ENCODE results near the gene DOHH. TPM values are rescaled to one million over a fixed set of nuclear protein-coding genes. Genes with fewer than 3 reads are reported as not detected.

DOHH gene
- polyA plus RNA-seq, 2 of the 4 experiments (the other 2 are of a cell fraction), result 4.6 to 13.3 TPM

DNA sequence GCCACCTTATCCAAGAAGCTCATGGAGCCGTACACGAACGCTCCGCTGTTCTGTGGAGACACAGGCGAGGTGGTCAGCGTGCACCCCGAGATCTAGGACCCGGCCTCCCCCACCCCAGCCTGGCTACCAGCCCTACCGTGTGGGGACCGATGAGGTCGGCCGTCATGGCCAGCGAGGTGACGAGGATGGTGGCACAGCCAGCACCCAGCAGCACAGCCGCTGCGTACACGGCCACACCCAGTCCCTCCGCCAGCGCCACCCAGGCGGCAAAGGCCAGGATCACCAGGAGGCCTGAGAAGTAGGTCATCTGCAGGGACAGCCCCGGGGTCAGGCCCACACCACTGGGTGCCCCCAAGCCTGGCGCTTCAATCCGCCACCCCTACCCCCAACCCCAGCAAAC lies 45.6 kb upstream of the DOHH start:
- no peak for FAIRE-seq
- no peaks in the 10 kb centered on the region for H3K4me1 ChIP-seq
- CTCF ChIA-PET, result interaction anchor here (0.8 to 6.6 kb wide), 19 partner anchors 10 to 241 kb away, joined by 3 to 100 read pairs (median 6); partner anchors contain the start of genes GIPC3, HMG20B and MFSD12
- H3K4me2 ChIP-seq, result no peak overlapping the region
- no peak for DNase-seq (ENCODE audit: low read depth in 1 of 2, low spot score in 1 of 2)
- no peak for ATAC-seq
- POLR2A ChIA-PET, result interaction anchor here (1.2 kb wide), 1 partner anchor 28 kb away, joined by 4 read pairs; no protein-coding TSS in a partner anchor
- H3K4me3 ChIP-seq, result no peak overlapping the region
- no peak overlapping the region for H3K27ac ChIP-seq
- H3K9me3 ChIP-seq, result no peaks in the 10 kb centered on the region
- TF ChIP-seq, protein P1, sequence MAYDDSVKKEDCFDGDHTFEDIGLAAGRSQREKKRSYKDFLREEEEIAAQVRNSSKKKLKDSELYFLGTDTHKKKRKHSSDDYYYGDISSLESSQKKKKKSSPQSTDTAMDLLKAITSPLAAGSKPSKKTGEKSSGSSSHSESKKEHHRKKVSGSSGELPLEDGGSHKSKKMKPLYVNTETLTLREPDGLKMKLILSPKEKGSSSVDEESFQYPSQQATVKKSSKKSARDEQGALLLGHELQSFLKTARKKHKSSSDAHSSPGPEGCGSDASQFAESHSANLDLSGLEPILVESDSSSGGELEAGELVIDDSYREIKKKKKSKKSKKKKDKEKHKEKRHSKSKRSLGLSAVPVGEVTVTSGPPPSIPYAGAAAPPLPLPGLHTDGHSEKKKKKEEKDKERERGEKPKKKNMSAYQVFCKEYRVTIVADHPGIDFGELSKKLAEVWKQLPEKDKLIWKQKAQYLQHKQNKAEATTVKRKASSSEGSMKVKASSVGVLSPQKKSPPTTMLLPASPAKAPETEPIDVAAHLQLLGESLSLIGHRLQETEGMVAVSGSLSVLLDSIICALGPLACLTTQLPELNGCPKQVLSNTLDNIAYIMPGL (CRISPR knock-in tag; IDR thresholded peaks at IDR 0.05; ENCODE audit: borderline replicate concordance), result no peak
- TF ChIP-seq RAD21 (conservative IDR thresholded peaks at IDR 0.05 in 1 of 2, IDR thresholded peaks at IDR 0.05 in 1 of 2) (no peak), JUN (IDR thresholded peaks at IDR 0.05) (no peak), FOSB (CRISPR knock-in tag; IDR thresholded peaks at IDR 0.05) (no peak), RARB (CRISPR knock-in tag; IDR thresholded peaks at IDR 0.05) (no peak), FOXS1 (CRISPR knock-in tag; IDR thresholded peaks at IDR 0.05) (no peak), PHF8 (IDR thresholded peaks at IDR 0.05; ENCODE audit: borderline replicate concordance, low read depth) (no peak), ESRRA (IDR thresholded peaks at IDR 0.05; ENCODE audit: borderline replicate concordance, low read length) (no peak), RNF2 (IDR thresholded peaks at IDR 0.05; ENCODE audit: borderline replicate concordance, low read depth) (no peak), SREBF2 (IDR thresholded peaks at IDR 0.05) (no peak), POLR2A (IDR thresholded peaks at IDR 0.05; ENCODE audit: low read length) (no peak), EHF (CRISPR knock-in tag; IDR thresholded peaks at IDR 0.05) (no peak), TFCP2L1 (CRISPR knock-in tag; IDR thresholded peaks at IDR 0.05) (no peak)
- TF ChIP-seq, protein P2, sequence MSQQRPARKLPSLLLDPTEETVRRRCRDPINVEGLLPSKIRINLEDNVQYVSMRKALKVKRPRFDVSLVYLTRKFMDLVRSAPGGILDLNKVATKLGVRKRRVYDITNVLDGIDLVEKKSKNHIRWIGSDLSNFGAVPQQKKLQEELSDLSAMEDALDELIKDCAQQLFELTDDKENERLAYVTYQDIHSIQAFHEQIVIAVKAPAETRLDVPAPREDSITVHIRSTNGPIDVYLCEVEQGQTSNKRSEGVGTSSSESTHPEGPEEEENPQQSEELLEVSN (IDR thresholded peaks at IDR 0.05; ENCODE audit: borderline replicate concordance, low read depth), result no peak
- TF ChIP-seq, protein P3, sequence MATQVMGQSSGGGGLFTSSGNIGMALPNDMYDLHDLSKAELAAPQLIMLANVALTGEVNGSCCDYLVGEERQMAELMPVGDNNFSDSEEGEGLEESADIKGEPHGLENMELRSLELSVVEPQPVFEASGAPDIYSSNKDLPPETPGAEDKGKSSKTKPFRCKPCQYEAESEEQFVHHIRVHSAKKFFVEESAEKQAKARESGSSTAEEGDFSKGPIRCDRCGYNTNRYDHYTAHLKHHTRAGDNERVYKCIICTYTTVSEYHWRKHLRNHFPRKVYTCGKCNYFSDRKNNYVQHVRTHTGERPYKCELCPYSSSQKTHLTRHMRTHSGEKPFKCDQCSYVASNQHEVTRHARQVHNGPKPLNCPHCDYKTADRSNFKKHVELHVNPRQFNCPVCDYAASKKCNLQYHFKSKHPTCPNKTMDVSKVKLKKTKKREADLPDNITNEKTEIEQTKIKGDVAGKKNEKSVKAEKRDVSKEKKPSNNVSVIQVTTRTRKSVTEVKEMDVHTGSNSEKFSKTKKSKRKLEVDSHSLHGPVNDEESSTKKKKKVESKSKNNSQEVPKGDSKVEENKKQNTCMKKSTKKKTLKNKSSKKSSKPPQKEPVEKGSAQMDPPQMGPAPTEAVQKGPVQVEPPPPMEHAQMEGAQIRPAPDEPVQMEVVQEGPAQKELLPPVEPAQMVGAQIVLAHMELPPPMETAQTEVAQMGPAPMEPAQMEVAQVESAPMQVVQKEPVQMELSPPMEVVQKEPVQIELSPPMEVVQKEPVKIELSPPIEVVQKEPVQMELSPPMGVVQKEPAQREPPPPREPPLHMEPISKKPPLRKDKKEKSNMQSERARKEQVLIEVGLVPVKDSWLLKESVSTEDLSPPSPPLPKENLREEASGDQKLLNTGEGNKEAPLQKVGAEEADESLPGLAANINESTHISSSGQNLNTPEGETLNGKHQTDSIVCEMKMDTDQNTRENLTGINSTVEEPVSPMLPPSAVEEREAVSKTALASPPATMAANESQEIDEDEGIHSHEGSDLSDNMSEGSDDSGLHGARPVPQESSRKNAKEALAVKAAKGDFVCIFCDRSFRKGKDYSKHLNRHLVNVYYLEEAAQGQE (IDR thresholded peaks at IDR 0.05), result no peak
- TF ChIP-seq, protein P4, sequence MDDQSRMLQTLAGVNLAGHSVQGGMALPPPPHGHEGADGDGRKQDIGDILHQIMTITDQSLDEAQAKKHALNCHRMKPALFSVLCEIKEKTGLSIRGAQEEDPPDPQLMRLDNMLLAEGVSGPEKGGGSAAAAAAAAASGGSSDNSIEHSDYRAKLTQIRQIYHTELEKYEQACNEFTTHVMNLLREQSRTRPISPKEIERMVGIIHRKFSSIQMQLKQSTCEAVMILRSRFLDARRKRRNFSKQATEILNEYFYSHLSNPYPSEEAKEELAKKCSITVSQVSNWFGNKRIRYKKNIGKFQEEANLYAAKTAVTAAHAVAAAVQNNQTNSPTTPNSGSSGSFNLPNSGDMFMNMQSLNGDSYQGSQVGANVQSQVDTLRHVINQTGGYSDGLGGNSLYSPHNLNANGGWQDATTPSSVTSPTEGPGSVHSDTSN (IDR thresholded peaks at IDR 0.05), result no peak
- 97% methylated on average over 12 of the region's 23 CpGs for WGBS (ENCODE audit: missing lambda C conversion rate)

DNA sequence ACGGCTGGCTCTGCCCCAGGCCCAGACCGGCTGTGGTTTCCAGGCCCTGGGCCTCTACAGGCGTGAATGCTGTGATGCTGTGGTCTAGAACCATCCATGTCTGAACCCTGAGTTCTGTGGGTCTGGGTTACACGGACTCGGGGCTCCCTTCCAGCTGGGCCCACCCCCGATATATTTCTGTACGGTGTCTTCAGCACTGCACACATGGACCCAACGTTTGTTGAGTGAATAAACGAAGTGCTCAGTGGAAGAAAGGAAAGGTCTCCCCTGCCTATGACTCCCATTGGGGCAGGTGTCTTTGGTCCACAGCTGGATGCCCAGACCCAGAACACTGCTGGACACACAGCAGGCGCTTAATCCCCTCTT lies 45.2 kb upstream of the DOHH start:
- no peak overlapping the region; a peak in 1 of 6 replicates for H3K27ac ChIP-seq
- no peak for FAIRE-seq
- DNase-seq (ENCODE audit: low read depth in 1 of 2, low spot score in 1 of 2), result no peak
- ATAC-seq, result peak; percentile 2 to 14; a peak in 2 of 6 replicates
- H3K4me3 ChIP-seq, result no peak overlapping the region
- WGBS (ENCODE audit: missing lambda C conversion rate), result 87% methylated on average over 10 of the region's 10 CpGs
- no peak overlapping the region for H3K4me2 ChIP-seq
- H3K4me1 ChIP-seq, result no peaks in the 10 kb centered on the region
- CTCF ChIA-PET, result interaction anchor here (1.0 to 6.6 kb wide), 27 partner anchors 11 to 228 kb away, joined by 3 to 100 read pairs (median 6); partner anchors contain the start of genes CACTIN, GIPC3, HMG20B and MFSD12
- POLR2A ChIA-PET, result interaction anchor here (0.9 to 1.2 kb wide), 2 partner anchors 12 to 28 kb away, joined by 3 to 4 read pairs; no protein-coding TSS in a partner anchor
- H3K9me3 ChIP-seq, result no peaks in the 10 kb centered on the region
- no peak for TF ChIP-seq JUNB (IDR thresholded peaks at IDR 0.05)
- no peak for TF ChIP-seq ZNF302 (CRISPR knock-in tag; IDR thresholded peaks at IDR 0.05)
- TF ChIP-seq, protein P5, sequence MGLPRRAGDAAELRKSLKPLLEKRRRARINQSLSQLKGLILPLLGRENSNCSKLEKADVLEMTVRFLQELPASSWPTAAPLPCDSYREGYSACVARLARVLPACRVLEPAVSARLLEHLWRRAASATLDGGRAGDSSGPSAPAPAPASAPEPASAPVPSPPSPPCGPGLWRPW (IDR thresholded peaks at IDR 0.05), result no peak
- TF ChIP-seq CHD4 (IDR thresholded peaks at IDR 0.05; ENCODE audit: borderline replicate concordance), result no peak
- no peak for TF ChIP-seq TP53 (CRISPR knock-in tag; IDR thresholded peaks at IDR 0.05)
- TF ChIP-seq KDM1A (IDR thresholded peaks at IDR 0.05; ENCODE audit: low read depth), result no peak
- no peak for TF ChIP-seq MAFK (IDR thresholded peaks at IDR 0.05; ENCODE audit: partially characterized antibody)
- no peak for TF ChIP-seq RAD21 (conservative IDR thresholded peaks at IDR 0.05 in 1 of 2, IDR thresholded peaks at IDR 0.05 in 1 of 2)
- TF ChIP-seq, protein P1 (CRISPR knock-in tag; IDR thresholded peaks at IDR 0.05; ENCODE audit: borderline replicate concordance), result no peak
- TF ChIP-seq POLR2AphosphoS2 (conservative IDR thresholded peaks at IDR 0.05; ENCODE audit: low read length), result no peak
- no peak for TF ChIP-seq RARB (CRISPR knock-in tag; IDR thresholded peaks at IDR 0.05)
- no peak for TF ChIP-seq FOXS1 (CRISPR knock-in tag; IDR thresholded peaks at IDR 0.05)
- TF ChIP-seq ZFP36 (IDR thresholded peaks at IDR 0.05; ENCODE audit: borderline replicate concordance, partially characterized antibody), result no peak
- TF ChIP-seq CBX2 (IDR thresholded peaks at IDR 0.05; ENCODE audit: borderline replicate concordance, low read depth), result no peak
- TF ChIP-seq CHD2 (IDR thresholded peaks at IDR 0.05; ENCODE audit: low read length, partially characterized antibody), result no peak

Measured in A549 (cell line).